ENCODE data around the gene SCNN1A.

SCNN1A gene

DNA sequence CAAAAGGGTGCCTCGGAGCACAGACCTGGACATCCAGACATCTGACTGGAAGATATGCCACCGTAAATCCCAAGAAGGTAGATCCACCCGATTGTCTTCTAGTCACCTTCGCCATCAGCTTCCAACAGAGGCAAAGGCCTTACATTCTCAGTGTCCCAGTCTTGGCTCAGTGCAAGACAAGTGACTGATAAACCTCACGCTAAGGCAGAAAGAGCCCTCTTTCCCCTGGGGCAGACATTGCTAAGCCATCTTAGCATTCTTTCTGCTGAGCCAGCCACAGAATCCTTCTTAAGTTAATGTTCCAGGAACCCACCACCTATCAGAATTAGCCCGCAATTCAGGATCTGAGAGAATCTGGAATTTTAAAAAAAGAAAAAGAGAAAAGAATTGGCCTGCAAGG is 69.2 kb downstream of the SCNN1A start:
- Histone ChIP-seq H3K27me3 (ENCODE audit: insufficient read depth, poor library complexity, severe bottlenecking) (no peaks in the 10 kb centered on the region), H3K27ac (ENCODE audit: poor library complexity, severe bottlenecking) (no peak overlapping the region), H3K36me3 (ENCODE audit: low read depth) (no peaks in the 10 kb centered on the region), H3K4me3 (ENCODE audit: severe bottlenecking) (no peak overlapping the region), H3K9me3 (ENCODE audit: severe bottlenecking) (no peaks in the 10 kb centered on the region), H3K4me1 (ENCODE audit: insufficient read depth, poor library complexity, severe bottlenecking) (no peaks in the 10 kb centered on the region)
- no peak for ATAC-seq (ENCODE audit: low read depth)
- TF ChIP-seq, protein P1, sequence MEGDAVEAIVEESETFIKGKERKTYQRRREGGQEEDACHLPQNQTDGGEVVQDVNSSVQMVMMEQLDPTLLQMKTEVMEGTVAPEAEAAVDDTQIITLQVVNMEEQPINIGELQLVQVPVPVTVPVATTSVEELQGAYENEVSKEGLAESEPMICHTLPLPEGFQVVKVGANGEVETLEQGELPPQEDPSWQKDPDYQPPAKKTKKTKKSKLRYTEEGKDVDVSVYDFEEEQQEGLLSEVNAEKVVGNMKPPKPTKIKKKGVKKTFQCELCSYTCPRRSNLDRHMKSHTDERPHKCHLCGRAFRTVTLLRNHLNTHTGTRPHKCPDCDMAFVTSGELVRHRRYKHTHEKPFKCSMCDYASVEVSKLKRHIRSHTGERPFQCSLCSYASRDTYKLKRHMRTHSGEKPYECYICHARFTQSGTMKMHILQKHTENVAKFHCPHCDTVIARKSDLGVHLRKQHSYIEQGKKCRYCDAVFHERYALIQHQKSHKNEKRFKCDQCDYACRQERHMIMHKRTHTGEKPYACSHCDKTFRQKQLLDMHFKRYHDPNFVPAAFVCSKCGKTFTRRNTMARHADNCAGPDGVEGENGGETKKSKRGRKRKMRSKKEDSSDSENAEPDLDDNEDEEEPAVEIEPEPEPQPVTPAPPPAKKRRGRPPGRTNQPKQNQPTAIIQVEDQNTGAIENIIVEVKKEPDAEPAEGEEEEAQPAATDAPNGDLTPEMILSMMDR (IDR thresholded peaks at IDR 0.05; ENCODE audit: poor library complexity, severe bottlenecking) = no peak
- no peak for DNase-seq (ENCODE audit: low spot score)

- Histone ChIP-seq H3K27ac (ENCODE audit: poor library complexity, severe bottlenecking) (no peak overlapping the region), H3K4me3 (ENCODE audit: severe bottlenecking) (no peak overlapping the region), H3K36me3 (ENCODE audit: low read depth) (no peaks in the 10 kb centered on the region), H3K27me3 (ENCODE audit: insufficient read depth, poor library complexity, severe bottlenecking) (no peaks in the 10 kb centered on the region), H3K4me1 (ENCODE audit: insufficient read depth, poor library complexity, severe bottlenecking) (no peaks in the 10 kb centered on the region), H3K9me3 (ENCODE audit: severe bottlenecking) (no peaks in the 10 kb centered on the region)
- DNase-seq (ENCODE audit: low spot score) (no peak), ATAC-seq (ENCODE audit: low read depth) (no peak)
- TF ChIP-seq, protein P1 (IDR thresholded peaks at IDR 0.05; ENCODE audit: poor library complexity, severe bottlenecking) = no peak
Measured at GRCh38 chr12:6303071-6303470, 72.3 kb downstream of the SCNN1A start.

- TF ChIP-seq, protein P1 (IDR thresholded peaks at IDR 0.05; ENCODE audit: poor library complexity, severe bottlenecking) = no peak
Measured at GRCh38 chr12:6302621-6303020, 72.7 kb downstream of the SCNN1A start.

GRCh38 chr12:6301721-6302120 is 73.6 kb downstream of the SCNN1A start:
- Histone ChIP-seq H3K4me3 (ENCODE audit: severe bottlenecking) (no peak overlapping the region), H3K36me3 (ENCODE audit: low read depth) (no peaks in the 10 kb centered on the region), H3K27ac (ENCODE audit: poor library complexity, severe bottlenecking) (no peak overlapping the region), H3K4me1 (ENCODE audit: insufficient read depth, poor library complexity, severe bottlenecking) (peaks cover 6% of the 10 kb centered on the region), H3K9me3 (ENCODE audit: severe bottlenecking) (no peaks in the 10 kb centered on the region), H3K27me3 (ENCODE audit: insufficient read depth, poor library complexity, severe bottlenecking) (no peaks in the 10 kb centered on the region)
- DNase-seq (ENCODE audit: low spot score) (no peak), ATAC-seq (ENCODE audit: low read depth) (peak; percentile 42; the same call in 1 of the 3 replicates)
- TF ChIP-seq, protein P1 (IDR thresholded peaks at IDR 0.05; ENCODE audit: poor library complexity, severe bottlenecking) = no peak

More at GRCh38 chr12:6302621-6303020, 72.7 kb downstream of the SCNN1A start:
- DNase-seq (ENCODE audit: low spot score) (no peak), ATAC-seq (ENCODE audit: low read depth) (no peak)
- no peaks in the 10 kb centered on the region for H3K9me3 ChIP-seq (ENCODE audit: severe bottlenecking)
- no peak overlapping the region for H3K27ac ChIP-seq (ENCODE audit: poor library complexity, severe bottlenecking)
- no peaks in the 10 kb centered on the region for H3K27me3 ChIP-seq (ENCODE audit: insufficient read depth, poor library complexity, severe bottlenecking)
- H3K4me1 ChIP-seq (ENCODE audit: insufficient read depth, poor library complexity, severe bottlenecking) = peaks cover 3% of the 10 kb centered on the region
- H3K4me3 ChIP-seq (ENCODE audit: severe bottlenecking) = no peak overlapping the region
- H3K36me3 ChIP-seq (ENCODE audit: low read depth) = no peaks in the 10 kb centered on the region

- Histone ChIP-seq H3K4me1 (ENCODE audit: insufficient read depth, poor library complexity, severe bottlenecking) (peaks cover 45% of the 10 kb centered on the region), H3K4me3 (ENCODE audit: severe bottlenecking) (no peak overlapping the region), H3K36me3 (ENCODE audit: low read depth) (no peaks in the 10 kb centered on the region), H3K27ac (ENCODE audit: poor library complexity, severe bottlenecking) (no peak overlapping the region), H3K27me3 (ENCODE audit: insufficient read depth, poor library complexity, severe bottlenecking) (no peaks in the 10 kb centered on the region), H3K9me3 (ENCODE audit: severe bottlenecking) (no peaks in the 10 kb centered on the region)
- ATAC-seq (ENCODE audit: low read depth) = no peak
- TF ChIP-seq, protein P1 (IDR thresholded peaks at IDR 0.05; ENCODE audit: poor library complexity, severe bottlenecking) = no peak
- DNase-seq (ENCODE audit: low spot score) = no peak
Measured at GRCh38 chr12:6297170-6297569, 78.2 kb downstream of the SCNN1A start.

Measured in RWPE2 (cell line).